Ishikawa (cell line): ENCODE results near the gene STAP2.
A peak's percentile ranks its signal among the peaks of the same experiment; 100 is the strongest.

Experiments used
- CEBPB ChIP-seq: IDR thresholded peaks from 2 replicates; pipeline ENCODE4 v1.6.1; 2012
- CREB1 ChIP-seq: IDR thresholded peaks from 2 replicates; pipeline ENCODE4 v1.6.1; 2012; ENCODE audit warnings: low read depth
- EGR1 ChIP-seq: IDR thresholded peaks from 2 replicates; pipeline ENCODE4 v1.6.1; 2012
- EP300 ChIP-seq: IDR thresholded peaks from 2 replicates; pipeline ENCODE4 v1.6.1; 2012; ENCODE audit warnings: borderline replicate concordance
- FOXM1 ChIP-seq: IDR thresholded peaks from 2 replicates; pipeline ENCODE4 v1.6.1; 2012; ENCODE audit warnings: low read depth, borderline replicate concordance
- NFIC ChIP-seq: IDR thresholded peaks from 2 replicates; pipeline ENCODE4 v1.6.1; 2012
- RAD21 ChIP-seq: IDR thresholded peaks from 2 replicates; pipeline ENCODE4 v1.6.1; 2012; ENCODE audit warnings: low read depth
- TAF1 ChIP-seq: IDR thresholded peaks from 2 replicates; pipeline ENCODE4 v1.6.1; 2012; ENCODE audit warnings: low read depth, mild to moderate bottlenecking
- TCF12 ChIP-seq: IDR thresholded peaks from 2 replicates; pipeline ENCODE4 v1.6.1; 2012; ENCODE audit warnings: low read depth
- TEAD4 ChIP-seq: IDR thresholded peaks from 2 replicates; pipeline ENCODE4 v1.6.1; 2012
- YY1 ChIP-seq: IDR thresholded peaks from 2 replicates; pipeline ENCODE4 v1.6.1; 2012; ENCODE audit warnings: low read depth
- ZBTB7A ChIP-seq: IDR thresholded peaks from 2 replicates; pipeline ENCODE4 v1.6.1; 2012; ENCODE audit warnings: low read depth
- TF ChIP-seq, protein P1 (sequence below): IDR thresholded peaks from 2 replicates; pipeline ENCODE4 v1.6.1; 2012
- TF ChIP-seq, protein P2 (sequence below): IDR thresholded peaks from 2 replicates; pipeline ENCODE4 v1.6.1; 2012
- TF ChIP-seq, protein P3 (sequence below): IDR thresholded peaks from 2 replicates; pipeline ENCODE4 v1.6.1; 2012; ENCODE audit warnings: low read depth, mild to moderate bottlenecking

Gene STAP2

DNA sequence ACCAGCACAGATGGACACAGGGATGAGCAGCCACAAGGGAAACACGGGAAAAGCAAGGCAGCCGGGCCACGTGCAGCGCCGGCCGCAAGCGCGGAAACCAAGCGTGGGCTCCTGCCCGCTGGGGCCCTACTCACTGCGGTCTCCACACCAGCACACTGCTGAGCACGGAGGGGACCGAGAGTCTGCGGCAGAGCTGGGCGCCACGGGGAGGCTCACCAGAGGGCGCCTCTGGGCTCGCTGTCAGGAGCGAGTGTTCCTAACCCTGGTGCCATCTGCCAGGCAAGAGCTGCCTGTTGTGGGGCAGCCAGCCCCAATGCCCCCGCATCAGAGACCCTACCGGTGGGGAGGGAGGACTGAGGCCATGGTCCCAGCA is 31.2 kb upstream of the STAP2 start:
- TF ChIP-seq RAD21: peak; percentile 35; the same call in 1 of the 2 replicates
- no peak for TF ChIP-seq TCF12

DNA sequence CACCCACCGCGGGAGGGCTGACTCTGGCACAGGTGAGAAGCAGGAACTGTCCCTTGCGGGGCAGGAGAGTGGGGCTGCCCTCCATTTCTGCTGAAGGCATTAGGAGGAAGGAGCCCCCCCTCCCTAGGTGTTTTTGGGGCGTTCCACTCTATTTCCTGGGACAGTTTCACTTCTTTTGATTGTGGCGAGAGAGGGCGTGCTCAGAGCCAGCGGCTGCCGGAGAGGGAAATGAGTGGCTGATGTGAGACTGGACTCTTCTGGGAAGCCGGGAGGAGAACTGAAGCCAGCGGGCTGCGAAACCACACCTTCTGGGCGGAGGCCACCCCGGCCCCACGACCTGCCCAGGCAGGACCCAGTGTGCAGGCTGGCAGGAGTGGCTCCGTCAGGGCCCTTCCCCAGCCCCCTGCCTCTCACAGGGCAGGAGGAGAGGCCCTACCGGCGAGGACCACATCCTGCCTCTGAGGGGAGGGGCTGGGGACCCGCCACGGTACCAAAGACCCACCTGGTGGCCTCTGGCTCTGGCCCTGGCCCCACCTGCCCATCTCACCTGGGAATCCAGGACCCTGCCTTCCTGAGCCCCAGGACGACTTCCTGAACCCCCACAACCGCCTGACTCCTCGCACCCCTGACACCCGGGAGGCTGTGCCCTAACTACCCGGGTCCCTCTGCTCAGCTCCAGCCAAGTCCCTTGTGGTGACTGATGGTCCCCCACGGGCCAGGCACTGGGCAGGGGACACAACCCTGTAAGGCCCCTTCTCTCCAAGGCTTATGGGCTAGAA is 30.7 kb upstream of the STAP2 start:
- TF ChIP-seq, protein P1, sequence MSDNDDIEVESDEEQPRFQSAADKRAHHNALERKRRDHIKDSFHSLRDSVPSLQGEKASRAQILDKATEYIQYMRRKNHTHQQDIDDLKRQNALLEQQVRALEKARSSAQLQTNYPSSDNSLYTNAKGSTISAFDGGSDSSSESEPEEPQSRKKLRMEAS: peak; percentile 24; the same call in 1 of the 2 replicates
- TF ChIP-seq CREB1: no peak
- no peak for TF ChIP-seq YY1
- TF ChIP-seq TEAD4: no peak
- no peak; the same call in 1 of the 2 replicates for TF ChIP-seq ZBTB7A
- TF ChIP-seq NFIC: no peak
- no peak for TF ChIP-seq RAD21
- no peak for TF ChIP-seq TCF12
- TF ChIP-seq TAF1: no peak
- TF ChIP-seq EP300: peak; percentile 42; the same call in 1 of the 2 replicates

DNA sequence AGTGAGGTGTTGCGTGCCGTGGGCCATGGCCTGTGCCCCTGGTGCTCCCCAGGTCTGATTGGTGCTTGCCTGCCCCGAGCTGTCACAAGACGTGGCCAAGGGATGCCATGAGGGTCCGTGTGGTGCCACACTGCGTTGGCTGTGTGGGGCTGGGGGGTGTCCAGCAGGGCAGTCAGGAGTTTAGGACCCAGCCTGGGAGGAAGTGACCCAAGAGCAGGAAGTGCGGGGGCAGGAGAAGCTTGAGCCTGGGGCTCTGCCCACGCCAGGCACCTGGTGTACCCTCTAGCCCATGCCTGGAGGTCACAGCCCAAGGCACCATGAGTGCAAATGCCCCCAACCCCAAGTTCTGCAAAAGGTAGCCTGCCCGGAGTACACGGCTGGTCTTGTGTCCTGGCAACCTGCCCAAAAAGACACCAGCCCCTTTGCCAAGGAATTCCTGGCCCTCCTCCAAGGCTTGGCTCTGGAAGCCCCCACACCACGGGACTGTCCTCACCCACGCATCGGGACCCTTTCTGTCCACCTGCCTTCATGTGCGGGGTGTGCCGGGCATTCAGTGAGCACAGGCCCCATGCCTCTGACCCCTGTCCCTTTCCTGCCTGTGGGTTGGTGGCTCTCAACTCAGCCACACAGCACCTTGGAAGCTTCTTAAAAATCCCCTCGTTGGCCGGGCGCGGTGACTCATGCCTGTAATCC is 29.6 kb upstream of the STAP2 start:
- TF ChIP-seq NFIC: peak; percentile 73
- TF ChIP-seq, protein P2, sequence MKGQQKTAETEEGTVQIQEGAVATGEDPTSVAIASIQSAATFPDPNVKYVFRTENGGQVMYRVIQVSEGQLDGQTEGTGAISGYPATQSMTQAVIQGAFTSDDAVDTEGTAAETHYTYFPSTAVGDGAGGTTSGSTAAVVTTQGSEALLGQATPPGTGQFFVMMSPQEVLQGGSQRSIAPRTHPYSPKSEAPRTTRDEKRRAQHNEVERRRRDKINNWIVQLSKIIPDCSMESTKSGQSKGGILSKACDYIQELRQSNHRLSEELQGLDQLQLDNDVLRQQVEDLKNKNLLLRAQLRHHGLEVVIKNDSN: no peak
- TF ChIP-seq TEAD4: peak; percentile 38; the same call in 1 of the 2 replicates
- no peak for TF ChIP-seq TAF1
- no peak for TF ChIP-seq EP300

DNA sequence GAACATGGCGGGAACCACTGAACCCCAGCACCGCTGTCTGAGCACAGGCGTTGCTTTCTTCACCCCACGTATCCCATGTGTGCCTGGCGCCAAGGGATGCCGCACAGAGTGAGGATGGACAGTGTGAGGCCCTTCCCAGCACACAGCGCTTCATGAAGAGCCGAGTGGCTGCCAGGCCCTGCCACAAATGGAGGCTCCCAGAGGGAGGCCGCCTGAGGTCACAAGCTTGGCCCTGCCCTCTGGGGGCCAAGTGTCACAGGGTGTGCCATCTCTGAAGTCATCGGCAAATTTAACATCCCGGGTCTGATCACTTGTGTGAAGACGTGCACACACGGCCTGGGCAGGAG is 29.1 kb upstream of the STAP2 start:
- TF ChIP-seq RAD21: no peak
- TF ChIP-seq EGR1: no peak
- TF ChIP-seq EP300: no peak
- TF ChIP-seq, protein P1: no peak
- TF ChIP-seq, protein P2: no peak
- TF ChIP-seq TCF12: no peak
- no peak for TF ChIP-seq TAF1
- no peak for TF ChIP-seq NFIC
- no peak for TF ChIP-seq CREB1
- TF ChIP-seq ZBTB7A: no peak

DNA sequence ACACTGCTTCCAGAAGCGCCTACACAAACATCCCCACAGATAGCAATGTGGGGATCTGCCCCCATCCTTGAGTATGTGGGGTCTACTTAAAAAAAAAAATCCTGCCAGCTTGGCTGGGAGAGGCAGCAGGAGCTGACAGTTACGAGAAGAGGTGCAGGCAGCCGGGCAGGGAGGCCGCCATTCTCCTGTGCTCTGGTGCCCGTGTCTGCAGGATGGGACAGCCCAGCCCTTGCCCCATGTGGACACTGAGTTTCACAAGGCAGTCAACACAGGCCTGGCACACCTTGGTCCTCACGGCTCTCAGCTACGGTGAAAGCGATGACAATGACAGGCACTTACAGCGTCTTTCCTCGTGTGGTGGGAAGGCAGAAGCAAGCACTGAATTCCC is 28.7 kb upstream of the STAP2 start:
- TF ChIP-seq ZBTB7A: no peak
- TF ChIP-seq, protein P3, sequence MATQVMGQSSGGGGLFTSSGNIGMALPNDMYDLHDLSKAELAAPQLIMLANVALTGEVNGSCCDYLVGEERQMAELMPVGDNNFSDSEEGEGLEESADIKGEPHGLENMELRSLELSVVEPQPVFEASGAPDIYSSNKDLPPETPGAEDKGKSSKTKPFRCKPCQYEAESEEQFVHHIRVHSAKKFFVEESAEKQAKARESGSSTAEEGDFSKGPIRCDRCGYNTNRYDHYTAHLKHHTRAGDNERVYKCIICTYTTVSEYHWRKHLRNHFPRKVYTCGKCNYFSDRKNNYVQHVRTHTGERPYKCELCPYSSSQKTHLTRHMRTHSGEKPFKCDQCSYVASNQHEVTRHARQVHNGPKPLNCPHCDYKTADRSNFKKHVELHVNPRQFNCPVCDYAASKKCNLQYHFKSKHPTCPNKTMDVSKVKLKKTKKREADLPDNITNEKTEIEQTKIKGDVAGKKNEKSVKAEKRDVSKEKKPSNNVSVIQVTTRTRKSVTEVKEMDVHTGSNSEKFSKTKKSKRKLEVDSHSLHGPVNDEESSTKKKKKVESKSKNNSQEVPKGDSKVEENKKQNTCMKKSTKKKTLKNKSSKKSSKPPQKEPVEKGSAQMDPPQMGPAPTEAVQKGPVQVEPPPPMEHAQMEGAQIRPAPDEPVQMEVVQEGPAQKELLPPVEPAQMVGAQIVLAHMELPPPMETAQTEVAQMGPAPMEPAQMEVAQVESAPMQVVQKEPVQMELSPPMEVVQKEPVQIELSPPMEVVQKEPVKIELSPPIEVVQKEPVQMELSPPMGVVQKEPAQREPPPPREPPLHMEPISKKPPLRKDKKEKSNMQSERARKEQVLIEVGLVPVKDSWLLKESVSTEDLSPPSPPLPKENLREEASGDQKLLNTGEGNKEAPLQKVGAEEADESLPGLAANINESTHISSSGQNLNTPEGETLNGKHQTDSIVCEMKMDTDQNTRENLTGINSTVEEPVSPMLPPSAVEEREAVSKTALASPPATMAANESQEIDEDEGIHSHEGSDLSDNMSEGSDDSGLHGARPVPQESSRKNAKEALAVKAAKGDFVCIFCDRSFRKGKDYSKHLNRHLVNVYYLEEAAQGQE: no peak
- TF ChIP-seq EP300: no peak
- TF ChIP-seq RAD21: no peak

DNA sequence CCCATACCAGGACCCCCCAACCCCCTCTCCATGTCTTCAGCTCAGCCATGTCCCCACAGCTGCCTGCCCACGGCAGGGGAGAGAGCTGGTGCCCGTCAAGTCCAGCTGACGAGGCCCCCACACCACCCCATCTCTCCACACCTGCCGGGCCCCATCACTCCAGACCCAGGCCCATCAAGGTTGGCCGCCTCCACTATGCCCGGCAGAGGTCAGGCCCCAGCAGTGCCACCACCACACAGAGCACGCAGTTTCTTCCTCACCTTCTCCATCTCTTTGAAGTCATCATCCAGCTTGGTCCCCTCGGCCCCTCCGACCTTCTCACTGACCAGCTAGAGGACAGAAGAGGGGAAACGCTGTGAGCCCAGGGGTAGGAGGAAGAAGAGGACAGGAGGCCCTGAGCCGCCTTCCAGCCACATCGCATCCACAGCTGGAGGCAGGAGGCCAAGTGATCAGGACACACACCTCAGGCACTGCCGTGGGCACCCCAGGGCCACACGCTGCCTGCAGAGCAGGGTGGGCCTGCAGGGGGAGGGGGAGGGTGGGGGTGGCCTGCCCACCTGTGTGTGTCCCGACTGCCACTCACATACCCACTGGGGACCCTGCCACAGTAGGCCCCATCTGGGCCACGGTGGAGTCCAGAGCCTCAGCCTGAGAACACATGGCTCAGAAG is 28.2 kb upstream of the STAP2 start:
- TF ChIP-seq, protein P3: no peak
- TF ChIP-seq EGR1 (no peak), TCF12 (no peak), TAF1 (no peak), FOXM1 (no peak), EP300 (no peak), TEAD4 (no peak), CREB1 (no peak), CEBPB (no peak), RAD21 (no peak), YY1 (no peak), ZBTB7A (no peak), NFIC (no peak)
- TF ChIP-seq, protein P1: no peak
- TF ChIP-seq, protein P2: no peak
